ENCODE data around the gene TSGA10. TPM values are rescaled to one million over a fixed set of nuclear protein-coding genes. Genes with fewer than 3 reads are reported as not detected.

The TSGA10 gene
- polyA plus RNA-seq, 4 donors = 2.2 to 10.2 (median 2.3) TPM

GRCh38 chr2:98959810-98960507 is 194.8 kb downstream of the TSGA10 start:
- Histone ChIP-seq H3K9me3 (ENCODE audit: control insufficient read depth in 2 of 2, insufficient read depth in 1 of 2, low read depth in 1 of 2, low read length in 1 of 2) (no peaks in the 10 kb centered on the region), H3K27me3 (ENCODE audit: control insufficient read depth in 3 of 3, insufficient read depth in 3 of 3, low read length in 3 of 3) (no peaks in the 10 kb centered on the region), H3K27ac (ENCODE audit: low read depth in 1 of 3, low read length in 2 of 3) (no peak overlapping the region), H3K36me3 (ENCODE audit: control insufficient read depth in 3 of 3, insufficient read depth in 2 of 3, low read depth in 1 of 3, low read length in 3 of 3) (no peaks in the 10 kb centered on the region), H3K4me3 (ENCODE audit: low read depth in 1 of 3, low read length in 3 of 3) (no peak overlapping the region), H3K4me1 (ENCODE audit: control insufficient read depth in 3 of 3, insufficient read depth in 2 of 3, low read depth in 1 of 3, low read length in 2 of 3) (no peaks in the 10 kb centered on the region)
- WGBS, 3 donors = 57 to 69% (median 68%) methylated on average over 7 of the region's 7 CpGs
- FAIRE-seq = no peak
- DNase-seq = no peak

DNA sequence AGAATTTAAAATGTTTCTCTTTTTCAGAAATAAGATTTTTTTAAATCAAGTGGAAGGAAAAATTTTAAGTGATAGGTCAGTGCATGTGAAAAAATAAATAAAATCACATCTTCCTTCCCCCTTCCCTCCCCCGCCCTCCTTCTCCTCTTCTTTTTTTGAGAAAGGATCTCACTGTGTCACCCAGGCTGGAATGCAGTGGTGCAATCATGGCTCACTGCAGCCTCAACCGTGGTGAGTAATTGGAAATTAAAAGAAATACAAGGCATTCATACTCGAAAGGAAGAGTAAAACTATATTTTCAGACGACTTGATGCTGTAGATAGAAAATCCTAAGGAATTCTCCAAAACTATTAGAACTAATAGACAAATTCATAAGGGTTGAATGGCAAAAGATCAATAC is 201.8 kb downstream of the TSGA10 start:
- no peak for FAIRE-seq

DNA sequence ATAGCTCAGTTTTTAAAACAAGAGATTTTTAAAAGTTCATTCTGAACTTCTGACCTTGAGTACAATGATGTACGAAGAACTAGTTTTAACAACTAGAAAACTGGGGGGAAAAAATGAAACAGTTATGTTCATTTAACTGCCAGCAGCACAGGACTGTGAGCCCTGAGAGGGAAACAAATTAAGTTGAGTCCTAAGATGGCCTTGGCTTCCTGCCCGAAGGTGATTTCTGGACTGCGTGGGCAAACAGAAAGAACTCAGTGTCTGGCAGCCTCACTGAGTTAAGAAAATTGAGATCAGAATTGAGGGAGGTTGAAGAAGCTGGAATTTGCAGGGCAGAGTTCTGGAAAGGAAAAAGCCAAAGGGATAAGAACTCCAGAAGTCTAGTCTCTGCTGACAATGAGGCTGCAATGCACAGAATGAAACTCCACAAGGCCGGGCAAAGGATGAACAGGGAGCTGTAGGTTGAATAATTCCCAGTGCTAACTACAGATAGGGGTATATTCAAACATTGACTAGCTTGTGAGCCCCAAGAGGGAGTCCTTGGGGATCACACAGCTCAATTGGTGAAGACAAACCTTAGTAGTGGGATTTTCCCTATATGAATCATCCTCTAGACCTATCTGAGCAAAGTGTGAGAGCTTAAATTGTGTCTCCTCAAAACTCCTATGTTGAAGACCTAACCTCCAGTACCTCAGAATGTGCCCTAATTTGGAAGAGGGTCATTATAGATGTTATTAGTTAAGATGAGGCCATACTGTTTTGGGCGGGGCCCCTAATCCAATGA is 205.6 kb downstream of the TSGA10 start:
- WGBS, 3 donors = 45 to 68% (median 47%) methylated on average over 5 of the region's 5 CpGs
- FAIRE-seq = no peak

More for the DNA sequence above, 201.8 kb downstream of the TSGA10 start:
- WGBS, 3 donors = 73 to 81% (median 75%) methylated on average over 4 of the region's 4 CpGs
- DNase-seq = no peak
- Histone ChIP-seq H3K4me3 (ENCODE audit: low read depth in 1 of 3, low read length in 3 of 3) (no peak overlapping the region), H3K27me3 (ENCODE audit: control insufficient read depth in 3 of 3, insufficient read depth in 3 of 3, low read length in 3 of 3) (peaks cover 0 to 4% (median 0%) of the 10 kb centered on the region in 3 donors), H3K4me1 (ENCODE audit: control insufficient read depth in 3 of 3, insufficient read depth in 2 of 3, low read depth in 1 of 3, low read length in 2 of 3) (no peaks in the 10 kb centered on the region), H3K9me3 (ENCODE audit: control insufficient read depth in 2 of 2, insufficient read depth in 1 of 2, low read depth in 1 of 2, low read length in 1 of 2) (no peaks in the 10 kb centered on the region), H3K36me3 (ENCODE audit: control insufficient read depth in 3 of 3, insufficient read depth in 2 of 3, low read depth in 1 of 3, low read length in 3 of 3) (no peaks in the 10 kb centered on the region), H3K27ac (ENCODE audit: low read depth in 1 of 3, low read length in 2 of 3) (no peak overlapping the region)

DNA sequence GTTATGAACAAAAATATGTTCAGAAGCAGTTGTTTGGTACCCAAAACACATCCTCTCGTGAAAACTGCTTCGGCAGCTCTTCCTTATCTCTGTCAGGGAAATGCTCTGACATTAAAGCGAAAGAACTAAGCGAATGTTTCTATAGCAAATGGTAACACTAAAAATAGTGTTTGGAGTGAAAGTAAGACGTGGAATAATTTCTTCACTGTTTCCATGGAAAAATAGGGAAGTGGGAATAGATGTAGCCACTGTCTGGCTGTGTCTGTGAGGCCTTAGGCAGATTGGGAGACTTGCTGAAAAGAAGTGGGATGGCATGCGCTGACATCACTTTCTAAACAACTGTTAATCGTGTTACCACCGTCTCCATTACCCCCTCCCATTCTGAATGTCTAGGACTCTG is 207.2 kb downstream of the TSGA10 start:
- no peak for FAIRE-seq
- Histone ChIP-seq H3K27ac (ENCODE audit: low read depth in 1 of 3, low read length in 2 of 3) (no peak overlapping the region), H3K9me3 (ENCODE audit: control insufficient read depth in 2 of 2, insufficient read depth in 1 of 2, low read depth in 1 of 2, low read length in 1 of 2) (no peaks in the 10 kb centered on the region), H3K36me3 (ENCODE audit: control insufficient read depth in 3 of 3, insufficient read depth in 2 of 3, low read depth in 1 of 3, low read length in 3 of 3) (no peaks in the 10 kb centered on the region), H3K4me3 (ENCODE audit: low read depth in 1 of 3, low read length in 3 of 3) (no peak overlapping the region), H3K4me1 (ENCODE audit: control insufficient read depth in 3 of 3, insufficient read depth in 2 of 3, low read depth in 1 of 3, low read length in 2 of 3) (no peaks in the 10 kb centered on the region), H3K27me3 (ENCODE audit: control insufficient read depth in 3 of 3, insufficient read depth in 3 of 3, low read length in 3 of 3) (peaks cover 0 to 5% (median 0%) of the 10 kb centered on the region in 3 donors)
- DNase-seq = no peak
- WGBS, 3 donors = 78 to 89% (median 85%) methylated on average over 8 of the region's 8 CpGs

More for the DNA sequence above, 205.6 kb downstream of the TSGA10 start:
- H3K36me3 ChIP-seq (ENCODE audit: control insufficient read depth in 3 of 3, insufficient read depth in 2 of 3, low read depth in 1 of 3, low read length in 3 of 3) = no peaks in the 10 kb centered on the region
- no peak for DNase-seq
- no peak overlapping the region for H3K4me3 ChIP-seq (ENCODE audit: low read depth in 1 of 3, low read length in 3 of 3)
- no peak overlapping the region for H3K27ac ChIP-seq (ENCODE audit: low read depth in 1 of 3, low read length in 2 of 3)
- H3K9me3 ChIP-seq (ENCODE audit: control insufficient read depth in 2 of 2, insufficient read depth in 1 of 2, low read depth in 1 of 2, low read length in 1 of 2) = no peaks in the 10 kb centered on the region
- H3K27me3 ChIP-seq (ENCODE audit: control insufficient read depth in 3 of 3, insufficient read depth in 3 of 3, low read length in 3 of 3) = peaks cover 0 to 5% (median 0%) of the 10 kb centered on the region in 3 donors
- H3K4me1 ChIP-seq (ENCODE audit: control insufficient read depth in 3 of 3, insufficient read depth in 2 of 3, low read depth in 1 of 3, low read length in 2 of 3) = no peaks in the 10 kb centered on the region

Other genes with a start within 250 kb of the TSGA10 start
- 10 to 100 TPM in 2 of 4 donors, 1 to 10 TPM in 2; 3.0 to 10.3 (median 7.3) TPM for gene CRACDL, start 218.7 kb downstream of the TSGA10 start, polyA plus RNA-seq
- 10 to 100 TPM in 1 of 4 donors, 1 to 10 TPM in 3; 1.4 to 10.0 (median 5.2) TPM for gene C2orf15, start 13.2 kb downstream of the TSGA10 start, polyA plus RNA-seq
- 10 to 100 TPM in 3 of 4 donors, 1 to 10 TPM in 1; 7.0 to 18.2 (median 11.8) TPM for gene LIPT1, start within 50 bp of the TSGA10 start, polyA plus RNA-seq
- gene MITD1, start 26.1 kb upstream of the TSGA10 start, polyA plus RNA-seq = 10 to 100 TPM; 27.6 to 51.2 (median 34.4) TPM
- 10 to 100 TPM; 19.7 to 39.5 (median 24.0) TPM for gene MRPL30, start 26.2 kb upstream of the TSGA10 start, polyA plus RNA-seq
- gene LYG2, start 100.7 kb upstream of the TSGA10 start, polyA plus RNA-seq = under 1 TPM in 1 of 4 donors, not detected in 3; 0.10 TPM
- 10 to 100 TPM in 1 of 4 donors, 1 to 10 TPM in 3; 1.5 to 14.3 (median 3.6) TPM for gene LYG1, start 146.3 kb upstream of the TSGA10 start, polyA plus RNA-seq
- gene TXNDC9, start 181.4 kb upstream of the TSGA10 start, polyA plus RNA-seq = 10 to 100 TPM; 25.1 to 34.0 (median 29.6) TPM
- gene EIF5B, start 182.4 kb upstream of the TSGA10 start, polyA plus RNA-seq = 10 to 100 TPM; 21.0 to 43.0 (median 32.1) TPM